Breast epithelium (tissue), 4 donors: ENCODE results near the gene KRT2. TPM values are rescaled to one million over a fixed set of nuclear protein-coding genes. Genes with fewer than 3 reads are reported as not detected.

Experiments used
- DNase-seq, 2 donors: peaks; one replicate each; pipeline ENCODE4 v3.0.0-alpha.2; 2019; ENCODE audit warnings: low spot score in 2 of 2
- H3K27ac ChIP-seq, 2 donors: fragments of 200-600 bp; sonication (generic) in 1 of 2; one replicate each; pipeline ENCODE4 v1.5.1; 2016 to 2019; ENCODE audit warnings: mild to moderate bottlenecking in 1 of 2
- H3K27me3 ChIP-seq, 2 donors: fragments of 200-600 bp; sonication (generic) in 1 of 2; one replicate each; pipeline versions ENCODE4 v1.5.1 to v1.6.0; 2017 to 2019; ENCODE audit warnings: control low read depth in 1 of 2, mild to moderate bottlenecking in 1 of 2
- H3K36me3 ChIP-seq: fragments of 200-600 bp; one replicate; pipeline ENCODE4 v1.5.1; 2019
- H3K4me1 ChIP-seq, 2 donors: fragments of 200-600 bp; sonication (generic); one replicate each; pipeline ENCODE4 v1.5.1; 2016 to 2019; ENCODE audit warnings: control low read depth in 1 of 2
- H3K4me3 ChIP-seq, 3 donors: fragments of 200-600 bp; sonication (generic); 1 replicate in 2 of 3; 2 replicates in 1 of 3; pipeline ENCODE4 v1.5.1; 2016 to 2019; ENCODE audit warnings: mild to moderate bottlenecking in 3 of 3, moderate library complexity in 2 of 3
- H3K9me3 ChIP-seq, 2 donors: fragments of 200-600 bp; sonication (generic) in 1 of 2; one replicate each; pipeline ENCODE4 v1.5.1; 2016 to 2019; ENCODE audit warnings: control low read depth in 1 of 2
- CTCF ChIP-seq, 3 donors: fragments of 450-650 bp; IDR thresholded peaks; one replicate each; pipeline ENCODE4 v1.5.1; 2016 to 2017; ENCODE audit warnings: antibody characterized with exemption in 3 of 3, mild to moderate bottlenecking in 3 of 3, moderate library complexity in 3 of 3
- POLR2A ChIP-seq: fragments of 450-650 bp; IDR thresholded peaks from one replicate; pipeline ENCODE4 v1.6.1; 2016; ENCODE audit warnings: antibody characterized with exemption, mild to moderate bottlenecking, moderate library complexity
- POLR2AphosphoS5 ChIP-seq, 3 donors: sonication (generic); formaldehyde crosslinking; IDR thresholded peaks; one replicate each; pipeline ENCODE4 v1.6.1; 2017; ENCODE audit warnings: antibody characterized with exemption in 3 of 3
- intact Hi-C: fragments of 100-400 bp; cut with DNase I; formaldehyde crosslinking; loops from one replicate; pipeline ENCODE4 v1.15.1; 2023; ENCODE audit warnings: low total_unique reads
- total RNA-seq, 3 donors: library from RNA; depleted of rRNA; stranded (reverse); fragments of >200 nt; gene quantifications; one replicate each; pipeline ENCODE4 v1.1.0, GENCODE V29; 2016

The KRT2 gene
- total RNA-seq, 3 donors from 2014 or later = not detected

- Histone ChIP-seq H3K36me3 (no peaks in the 10 kb centered on the region), H3K4me3 (no peak overlapping the region), H3K4me1 (no peaks in the 10 kb centered on the region), H3K27ac (no peak overlapping the region), H3K9me3 (no peaks in the 10 kb centered on the region), H3K27me3 (no peaks in the 10 kb centered on the region)
- peak in 1 of 2 donors; percentile 1 for DNase-seq
- no peak for TF ChIP-seq POLR2AphosphoS5 (IDR thresholded peaks at IDR 0.05)
- no peak for TF ChIP-seq CTCF (IDR thresholded peaks at IDR 0.05)
- TF ChIP-seq POLR2A = no peak
- intact Hi-C loops = no loop called here
Measured at GRCh38 chr12:52629281-52630007, 22.6 kb downstream of the KRT2 start.

GRCh38 chr12:52628841-52629240, 23.2 kb downstream of the KRT2 start:
- TF ChIP-seq CTCF (IDR thresholded peaks at IDR 0.05) (no peak), POLR2A (no peak), POLR2AphosphoS5 (IDR thresholded peaks at IDR 0.05) (no peak)
- Histone ChIP-seq H3K9me3 (no peaks in the 10 kb centered on the region), H3K4me3 (no peak overlapping the region), H3K36me3 (no peaks in the 10 kb centered on the region), H3K4me1 (no peaks in the 10 kb centered on the region), H3K27me3 (no peaks in the 10 kb centered on the region), H3K27ac (no peak overlapping the region)
- DNase-seq = no peak
- intact Hi-C loops = no loop called here

GRCh38 chr12:52628111-52628507, 23.9 kb downstream of the KRT2 start:
- H3K27ac ChIP-seq = no peak overlapping the region
- H3K27me3 ChIP-seq = no peaks in the 10 kb centered on the region
- intact Hi-C loops = no loop called here
- no peak overlapping the region for H3K4me3 ChIP-seq
- no peaks in the 10 kb centered on the region for H3K36me3 ChIP-seq
- TF ChIP-seq CTCF (IDR thresholded peaks at IDR 0.05) = no peak
- no peak for TF ChIP-seq POLR2AphosphoS5 (IDR thresholded peaks at IDR 0.05)
- no peak for TF ChIP-seq POLR2A
- no peaks in the 10 kb centered on the region for H3K4me1 ChIP-seq
- DNase-seq = peak in 1 of 2 donors; percentile 5
- no peaks in the 10 kb centered on the region for H3K9me3 ChIP-seq

GRCh38 chr12:52627395-52628110, 24.5 kb downstream of the KRT2 start:
- TF ChIP-seq POLR2AphosphoS5 (IDR thresholded peaks at IDR 0.05) (no peak), CTCF (IDR thresholded peaks at IDR 0.05) (no peak), POLR2A (no peak)
- H3K27ac ChIP-seq = no peak overlapping the region
- intact Hi-C loops = no loop called here
- no peaks in the 10 kb centered on the region for H3K9me3 ChIP-seq
- no peaks in the 10 kb centered on the region for H3K4me1 ChIP-seq
- H3K27me3 ChIP-seq = no peaks in the 10 kb centered on the region
- no peaks in the 10 kb centered on the region for H3K36me3 ChIP-seq
- H3K4me3 ChIP-seq = no peak overlapping the region
- DNase-seq = peak in 1 of 2 donors; percentile 2

- Histone ChIP-seq H3K27me3 (no peaks in the 10 kb centered on the region), H3K4me1 (no peaks in the 10 kb centered on the region), H3K27ac (no peak overlapping the region), H3K36me3 (no peaks in the 10 kb centered on the region), H3K9me3 (no peaks in the 10 kb centered on the region), H3K4me3 (no peak overlapping the region)
- intact Hi-C loops = no loop called here
- DNase-seq = no peak
- TF ChIP-seq POLR2A (no peak), POLR2AphosphoS5 (IDR thresholded peaks at IDR 0.05) (no peak), CTCF (IDR thresholded peaks at IDR 0.05) (no peak)
Measured at GRCh38 chr12:52622349-52622748, 29.7 kb downstream of the KRT2 start.
